AG10803 (cell line): ENCODE measurements around the gene GCNT3.

Experiments
- DNase-seq: peaks from one replicate; pipeline ENCODE4 v3.0.0; 2010; ENCODE audit warnings: low read depth
- H3K4me3 ChIP-seq: 2 replicates; pipeline ENCODE4 v1.5.1; 2011; ENCODE audit warnings: mild to moderate bottlenecking, low read length, control low read depth
- TF ChIP-seq, protein P1 (sequence below): conservative IDR thresholded peaks from 2 replicates; pipeline ENCODE4 v1.5.1; 2011; ENCODE audit warnings: mild to moderate bottlenecking, low read length, control low read depth, inconsistent platforms

The GCNT3 gene, protein sequence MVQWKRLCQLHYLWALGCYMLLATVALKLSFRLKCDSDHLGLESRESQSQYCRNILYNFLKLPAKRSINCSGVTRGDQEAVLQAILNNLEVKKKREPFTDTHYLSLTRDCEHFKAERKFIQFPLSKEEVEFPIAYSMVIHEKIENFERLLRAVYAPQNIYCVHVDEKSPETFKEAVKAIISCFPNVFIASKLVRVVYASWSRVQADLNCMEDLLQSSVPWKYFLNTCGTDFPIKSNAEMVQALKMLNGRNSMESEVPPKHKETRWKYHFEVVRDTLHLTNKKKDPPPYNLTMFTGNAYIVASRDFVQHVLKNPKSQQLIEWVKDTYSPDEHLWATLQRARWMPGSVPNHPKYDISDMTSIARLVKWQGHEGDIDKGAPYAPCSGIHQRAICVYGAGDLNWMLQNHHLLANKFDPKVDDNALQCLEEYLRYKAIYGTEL

DNA sequence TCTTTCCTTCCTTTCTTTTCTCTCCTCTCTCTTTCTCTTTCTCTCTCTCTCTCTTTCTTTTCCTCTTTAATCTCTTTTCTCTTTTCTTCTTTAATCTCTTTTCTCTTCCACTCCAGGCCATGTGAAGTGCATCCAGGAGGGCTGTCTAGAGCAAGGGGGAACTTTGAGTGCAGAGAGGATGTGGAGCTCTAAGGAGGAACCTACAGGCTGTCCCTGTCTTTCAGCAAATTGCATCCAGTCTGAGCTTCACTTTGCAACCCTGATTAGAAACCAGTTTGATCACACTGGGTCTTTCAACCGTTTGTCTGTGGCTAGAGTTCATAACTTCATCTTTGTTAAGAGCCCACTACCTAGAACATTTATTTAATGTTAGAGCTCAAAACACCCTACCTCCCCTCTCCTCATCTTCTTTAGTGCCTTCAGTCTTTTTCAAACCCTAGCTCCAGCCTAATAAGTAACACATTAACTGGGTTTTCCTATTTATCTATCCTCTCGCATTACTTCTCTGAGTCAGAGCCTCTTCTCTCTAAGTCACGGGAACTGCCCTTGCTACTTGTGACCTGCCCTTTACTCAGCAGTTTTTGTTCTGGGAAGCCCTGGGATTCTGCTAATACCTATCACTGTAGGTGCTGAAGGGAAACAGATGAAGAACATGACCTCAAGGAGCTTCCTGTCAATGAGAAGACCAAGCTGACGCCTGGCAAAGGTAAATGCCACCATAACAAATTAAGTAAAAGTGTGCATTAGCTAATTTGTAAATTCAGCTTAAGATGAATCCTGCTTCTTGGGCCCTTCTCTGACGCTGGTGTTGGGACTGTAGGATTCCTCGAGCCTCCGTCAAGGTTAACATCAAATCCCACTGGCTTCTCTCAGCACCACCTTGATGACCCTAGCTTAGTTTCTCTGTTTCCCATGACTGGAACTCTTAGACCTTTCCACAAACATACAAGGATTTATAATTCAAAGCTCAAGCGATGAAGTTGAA is at the start of gene GCNT3:
Gene GCNT3 (plus strand): TSS at position 508 of the 985 bp plus-strand sequence. CDS start 6,456 bp downstream, outside the sequence.
- DNase-seq: no peak
- H3K4me3 ChIP-seq: no peak within 1 kb of the TSS
- TF ChIP-seq, protein P1, sequence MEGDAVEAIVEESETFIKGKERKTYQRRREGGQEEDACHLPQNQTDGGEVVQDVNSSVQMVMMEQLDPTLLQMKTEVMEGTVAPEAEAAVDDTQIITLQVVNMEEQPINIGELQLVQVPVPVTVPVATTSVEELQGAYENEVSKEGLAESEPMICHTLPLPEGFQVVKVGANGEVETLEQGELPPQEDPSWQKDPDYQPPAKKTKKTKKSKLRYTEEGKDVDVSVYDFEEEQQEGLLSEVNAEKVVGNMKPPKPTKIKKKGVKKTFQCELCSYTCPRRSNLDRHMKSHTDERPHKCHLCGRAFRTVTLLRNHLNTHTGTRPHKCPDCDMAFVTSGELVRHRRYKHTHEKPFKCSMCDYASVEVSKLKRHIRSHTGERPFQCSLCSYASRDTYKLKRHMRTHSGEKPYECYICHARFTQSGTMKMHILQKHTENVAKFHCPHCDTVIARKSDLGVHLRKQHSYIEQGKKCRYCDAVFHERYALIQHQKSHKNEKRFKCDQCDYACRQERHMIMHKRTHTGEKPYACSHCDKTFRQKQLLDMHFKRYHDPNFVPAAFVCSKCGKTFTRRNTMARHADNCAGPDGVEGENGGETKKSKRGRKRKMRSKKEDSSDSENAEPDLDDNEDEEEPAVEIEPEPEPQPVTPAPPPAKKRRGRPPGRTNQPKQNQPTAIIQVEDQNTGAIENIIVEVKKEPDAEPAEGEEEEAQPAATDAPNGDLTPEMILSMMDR: no peak

DNA sequence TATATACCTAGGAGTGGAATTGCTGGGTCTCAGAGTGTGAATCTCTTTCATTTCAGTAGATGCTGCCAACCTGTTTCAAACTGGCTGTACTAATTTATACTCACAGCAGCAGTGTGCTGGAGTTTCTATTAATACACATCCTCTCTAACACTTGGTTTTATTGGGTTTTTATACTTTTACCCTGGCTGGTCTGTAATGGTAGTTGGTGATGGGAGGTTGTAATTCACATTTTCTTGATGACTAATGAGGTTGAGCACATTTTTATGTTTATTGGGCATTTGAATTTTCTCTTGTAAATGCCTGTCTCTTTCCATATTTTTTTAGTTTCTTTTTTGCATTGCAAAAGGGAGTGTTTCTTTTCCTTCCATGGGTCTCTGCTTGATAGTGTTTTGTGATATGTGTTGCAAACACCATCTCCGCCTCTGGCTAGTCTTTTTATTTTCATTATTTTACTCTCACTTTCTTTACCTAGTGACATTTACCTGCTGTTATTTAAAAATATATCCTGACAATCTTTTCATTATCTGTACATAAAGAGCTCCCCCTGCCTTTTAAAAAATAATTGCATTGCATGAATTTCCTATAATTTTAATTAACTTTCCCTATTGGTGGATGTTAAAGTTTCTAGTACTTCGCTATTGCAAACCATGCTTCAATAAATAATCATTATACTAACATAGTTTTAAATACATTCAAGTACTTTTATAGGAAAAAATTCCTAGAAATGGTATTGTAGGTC is 49.0 kb upstream of the GCNT3 start:
- no peak for DNase-seq
- TF ChIP-seq, protein P1: no peak; the same call in 1 of the 2 replicates
- no peak overlapping the region for H3K4me3 ChIP-seq

DNA sequence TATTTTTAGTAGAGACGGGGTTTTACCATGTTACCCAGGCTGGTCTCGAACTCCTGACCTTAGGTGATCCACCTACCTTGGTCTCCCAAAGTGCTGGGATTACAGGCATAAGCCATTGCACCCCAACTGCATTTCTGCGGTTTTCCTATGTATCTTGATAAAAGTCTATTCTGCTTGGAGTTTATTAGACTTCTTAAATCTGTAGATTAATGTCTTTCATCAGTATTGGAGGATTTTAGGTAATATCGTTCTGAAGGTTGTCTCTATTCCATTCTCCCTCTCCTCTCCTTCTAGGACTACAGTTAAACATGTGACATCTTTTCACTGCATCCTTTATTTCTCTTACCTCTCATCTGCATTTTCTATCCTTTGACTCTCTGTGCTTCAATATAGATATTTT is 46.3 kb upstream of the GCNT3 start:
- TF ChIP-seq, protein P1: no peak
- H3K4me3 ChIP-seq: no peak overlapping the region
- DNase-seq: no peak

DNA sequence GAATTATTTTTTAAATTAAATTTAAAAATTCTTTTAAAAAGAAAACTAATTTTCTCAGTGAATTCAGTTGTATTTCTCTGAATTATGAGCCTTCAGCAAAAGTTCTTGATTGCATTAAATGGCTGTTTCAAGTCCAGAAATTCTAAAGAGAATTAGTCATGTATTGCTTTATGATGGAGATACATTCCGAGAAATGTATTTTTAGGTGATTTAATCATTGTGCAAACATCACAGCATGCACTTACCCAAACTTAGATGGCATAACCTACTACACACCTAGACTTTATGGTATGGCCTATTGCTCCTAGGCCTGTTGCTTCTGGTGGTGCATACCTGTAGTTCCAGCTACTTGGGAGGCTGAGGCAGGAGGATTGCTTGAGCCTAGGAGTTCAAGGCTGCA is 44.3 kb upstream of the GCNT3 start:
- no peak for DNase-seq
- TF ChIP-seq, protein P1: no peak
- H3K4me3 ChIP-seq: no peak overlapping the region

DNA sequence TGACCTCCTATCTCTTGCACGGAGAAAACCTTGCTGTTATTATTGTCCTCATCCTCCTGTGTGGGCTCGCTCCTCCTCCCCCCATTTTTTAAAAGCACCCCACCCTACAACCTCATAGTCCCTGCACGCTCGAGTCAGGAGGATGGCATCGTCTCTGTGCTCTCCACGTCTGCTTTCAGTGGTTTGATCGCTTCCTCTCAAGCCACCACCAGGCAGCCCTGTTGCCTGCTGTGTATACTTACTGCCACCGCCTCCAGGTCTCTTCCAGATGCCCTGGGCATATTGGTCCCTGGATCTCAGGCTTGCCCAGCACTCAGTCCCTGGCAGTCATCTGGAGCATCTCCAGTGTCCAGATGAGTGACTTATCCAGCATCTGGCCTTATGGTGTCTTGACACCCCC is 42.1 kb upstream of the GCNT3 start:
- no peak for DNase-seq
- TF ChIP-seq, protein P1: no peak

DNA sequence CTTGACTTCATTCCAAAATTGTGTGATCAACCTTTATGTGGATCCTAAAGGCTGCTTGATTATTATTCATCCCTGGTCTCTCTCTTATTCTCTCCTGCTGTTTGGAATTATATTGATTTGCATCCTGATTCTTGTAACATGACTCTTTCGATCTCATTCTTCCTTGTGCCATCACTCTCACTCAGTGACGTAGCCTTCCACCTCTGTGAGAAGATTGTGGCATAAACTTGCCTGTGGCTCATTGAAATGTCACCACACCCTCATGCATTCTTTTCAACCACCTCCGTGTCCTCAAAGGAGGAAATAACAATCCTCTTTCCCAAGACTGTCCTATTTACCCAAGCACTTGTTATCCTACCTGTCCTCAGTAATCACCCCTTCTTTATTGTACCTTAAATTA is 41.3 kb upstream of the GCNT3 start:
- DNase-seq: peak; percentile 5
- H3K4me3 ChIP-seq: no peak overlapping the region
- TF ChIP-seq, protein P1: no peak

More for the DNA sequence above, 42.1 kb upstream of the GCNT3 start:
- H3K4me3 ChIP-seq: no peak overlapping the region
